ENCODE results near the gene HINFP.

GRCh38 chr11:119145551-119145950 is 24.2 kb downstream of the HINFP start:
- TF ChIP-seq, protein P1, sequence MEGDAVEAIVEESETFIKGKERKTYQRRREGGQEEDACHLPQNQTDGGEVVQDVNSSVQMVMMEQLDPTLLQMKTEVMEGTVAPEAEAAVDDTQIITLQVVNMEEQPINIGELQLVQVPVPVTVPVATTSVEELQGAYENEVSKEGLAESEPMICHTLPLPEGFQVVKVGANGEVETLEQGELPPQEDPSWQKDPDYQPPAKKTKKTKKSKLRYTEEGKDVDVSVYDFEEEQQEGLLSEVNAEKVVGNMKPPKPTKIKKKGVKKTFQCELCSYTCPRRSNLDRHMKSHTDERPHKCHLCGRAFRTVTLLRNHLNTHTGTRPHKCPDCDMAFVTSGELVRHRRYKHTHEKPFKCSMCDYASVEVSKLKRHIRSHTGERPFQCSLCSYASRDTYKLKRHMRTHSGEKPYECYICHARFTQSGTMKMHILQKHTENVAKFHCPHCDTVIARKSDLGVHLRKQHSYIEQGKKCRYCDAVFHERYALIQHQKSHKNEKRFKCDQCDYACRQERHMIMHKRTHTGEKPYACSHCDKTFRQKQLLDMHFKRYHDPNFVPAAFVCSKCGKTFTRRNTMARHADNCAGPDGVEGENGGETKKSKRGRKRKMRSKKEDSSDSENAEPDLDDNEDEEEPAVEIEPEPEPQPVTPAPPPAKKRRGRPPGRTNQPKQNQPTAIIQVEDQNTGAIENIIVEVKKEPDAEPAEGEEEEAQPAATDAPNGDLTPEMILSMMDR (IDR thresholded peaks at IDR 0.05) = no peak
- no peak for TF ChIP-seq POLR2A (IDR thresholded peaks at IDR 0.05)

Data from Peyer's patch (tissue), 4 donors.